Adipocyte (in vitro differentiated cells): ENCODE measurements around the gene MGME1.

Experiments
- DNase-seq: peaks from one replicate; pipeline ENCODE4 v3.0.0-alpha.2; 2015; ENCODE audit warnings: low read depth
- H3K27me3 ChIP-seq: replicated peaks from 2 replicates; pipeline ENCODE4 v1.7.0; 2013; ENCODE audit warnings: mild to moderate bottlenecking, low read length, moderate library complexity; ENCODE audit not compliant: control insufficient read depth, insufficient read depth
- H3K36me3 ChIP-seq: 2 replicates; pipeline ENCODE4 v1.7.0; 2013; ENCODE audit warnings: low read length, mild to moderate bottlenecking, moderate library complexity; ENCODE audit not compliant: control insufficient read depth, insufficient read depth, severe bottlenecking
- H3K4me1 ChIP-seq: 2 replicates; pipeline ENCODE4 v1.7.0; 2013; ENCODE audit warnings: mild to moderate bottlenecking, low read length, moderate library complexity; ENCODE audit not compliant: control insufficient read depth, insufficient read depth
- H3K4me3 ChIP-seq: 2 replicates; pipeline ENCODE4 v1.7.0; 2013; ENCODE audit warnings: mild to moderate bottlenecking, low read length, moderate library complexity
- H3K9ac ChIP-seq: 2 replicates; pipeline ENCODE4 v1.7.0; 2013; ENCODE audit warnings: mild to moderate bottlenecking, low read length, moderate library complexity
- H3K9me3 ChIP-seq: 2 replicates; pipeline ENCODE4 v1.7.0; 2013; ENCODE audit warnings: mild to moderate bottlenecking, low read length, moderate library complexity; ENCODE audit not compliant: control insufficient read depth

MGME1 gene

DNA sequence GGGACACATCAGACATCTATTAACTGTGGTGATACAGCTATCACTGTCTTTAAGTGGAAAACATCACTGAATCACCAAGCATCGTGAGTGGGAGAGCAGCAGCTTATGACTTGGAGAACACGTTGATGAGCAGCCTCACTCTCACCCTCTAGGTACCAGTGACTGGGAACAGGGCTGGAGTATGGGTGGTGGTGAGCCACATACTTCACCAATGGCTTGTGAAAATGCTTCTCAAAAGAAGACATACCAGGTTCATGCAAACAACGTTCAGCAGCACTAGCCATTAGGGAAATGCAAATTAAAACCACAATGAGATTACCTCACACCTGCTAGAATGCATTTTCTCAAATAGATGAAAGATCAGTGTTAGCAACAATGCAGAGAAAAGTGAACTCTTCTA, 25.5 kb upstream of the MGME1 start:
- Histone ChIP-seq H3K4me1 (peaks cover 11% of the 10 kb centered on the region), H3K4me3 (no peak overlapping the region), H3K9me3 (no peaks in the 10 kb centered on the region), H3K27me3 (no peaks in the 10 kb centered on the region), H3K9ac (no peak overlapping the region), H3K36me3 (peaks cover 81% of the 10 kb centered on the region)
- DNase-seq, result no peak

DNA sequence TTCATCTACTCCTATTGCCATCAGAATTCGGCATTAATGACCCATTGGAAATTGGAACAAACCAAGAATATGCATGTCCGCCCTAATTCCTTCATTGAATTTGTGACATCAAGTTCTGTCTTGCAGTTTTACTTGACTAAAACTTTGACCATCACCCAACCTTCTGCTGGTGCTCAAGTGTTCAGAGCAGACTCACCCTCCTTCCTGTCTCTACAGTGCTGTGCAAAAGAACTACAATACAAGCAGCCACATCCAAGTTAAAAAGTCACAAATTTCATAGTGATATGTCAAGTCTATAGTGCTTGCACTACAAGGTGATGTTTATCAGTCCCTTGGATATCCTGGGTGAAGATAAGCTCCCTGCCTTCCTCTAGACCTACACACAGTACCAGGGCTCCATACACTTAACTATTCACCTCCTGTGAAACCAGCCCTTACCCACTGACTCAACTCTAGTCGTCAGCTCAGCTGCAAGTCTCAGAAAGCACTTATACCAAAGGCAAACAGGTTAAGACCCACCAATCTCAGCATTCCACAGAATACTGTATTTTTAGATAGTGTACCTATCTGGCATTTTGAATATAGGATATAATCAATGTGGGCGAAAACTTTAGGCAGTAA, 23.9 kb upstream of the MGME1 start:
- peaks cover 97% of the 10 kb centered on the region for H3K36me3 ChIP-seq
- H3K4me1 ChIP-seq, result peaks cover 9% of the 10 kb centered on the region
- no peak overlapping the region for H3K4me3 ChIP-seq

GRCh38 chr20:17946040-17946439, 22.8 kb upstream of the MGME1 start:
- H3K9me3 ChIP-seq, result no peaks in the 10 kb centered on the region
- H3K36me3 ChIP-seq, result peaks cover 98% of the 10 kb centered on the region
- H3K4me1 ChIP-seq, result peaks cover 13% of the 10 kb centered on the region
- H3K27me3 ChIP-seq, result no peaks in the 10 kb centered on the region
- no peak overlapping the region for H3K4me3 ChIP-seq
- no peak overlapping the region for H3K9ac ChIP-seq
- no peak for DNase-seq

More for the DNA sequence above, 23.9 kb upstream of the MGME1 start:
- H3K9ac ChIP-seq, result no peak overlapping the region
- no peak for DNase-seq
- no peaks in the 10 kb centered on the region for H3K9me3 ChIP-seq
- no peaks in the 10 kb centered on the region for H3K27me3 ChIP-seq

DNA sequence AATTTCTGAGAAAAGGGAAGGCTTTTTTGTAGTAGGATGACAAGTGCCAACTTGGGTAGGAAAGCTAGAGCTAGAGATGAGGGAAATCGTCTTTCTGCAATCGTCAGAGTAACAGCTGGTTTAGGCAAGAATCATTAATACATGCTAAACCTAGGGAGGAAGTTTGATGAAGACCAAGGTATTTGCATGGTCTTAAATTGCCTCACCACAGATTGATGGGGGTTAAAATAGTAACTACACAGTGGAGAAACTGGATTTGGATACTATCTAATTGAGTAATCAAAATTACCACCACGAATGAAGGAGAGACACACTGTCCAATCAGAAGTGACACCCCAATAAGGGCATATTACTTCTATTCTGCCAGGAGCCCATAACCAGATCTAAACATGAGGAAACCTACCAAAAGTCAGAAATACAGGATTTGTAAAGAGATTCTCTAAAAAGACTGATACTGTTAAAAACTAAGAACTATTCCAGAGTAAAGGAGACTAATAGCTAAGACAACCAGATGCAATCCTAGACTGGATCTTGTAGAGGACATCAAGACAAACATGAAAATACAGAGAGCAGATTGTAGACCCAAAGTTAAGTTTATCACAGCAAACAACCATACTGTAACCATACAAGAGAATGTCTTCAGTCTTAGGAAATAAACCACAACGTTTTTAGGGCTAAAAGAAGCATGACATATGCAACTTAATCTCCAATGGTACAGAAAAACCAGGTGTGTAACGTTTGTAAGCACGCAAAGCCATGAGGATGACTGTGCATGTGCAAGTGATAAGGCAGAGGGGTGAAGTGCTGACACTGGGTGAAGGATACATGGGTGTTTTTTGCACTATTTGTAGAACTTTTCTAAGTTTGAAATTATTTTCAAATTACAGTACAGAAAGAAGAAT, 22.0 kb upstream of the MGME1 start:
- peaks cover 98% of the 10 kb centered on the region for H3K36me3 ChIP-seq

GRCh38 chr20:17947474-17947815, 21.4 kb upstream of the MGME1 start:
- Histone ChIP-seq H3K27me3 (no peaks in the 10 kb centered on the region), H3K9me3 (no peaks in the 10 kb centered on the region), H3K36me3 (peaks cover 98% of the 10 kb centered on the region), H3K4me1 (peaks cover 13% of the 10 kb centered on the region), H3K4me3 (no peak overlapping the region), H3K9ac (no peak overlapping the region)
- no peak for DNase-seq

More for the DNA sequence above, 22.0 kb upstream of the MGME1 start:
- Histone ChIP-seq H3K4me3 (no peak overlapping the region), H3K9ac (no peak overlapping the region), H3K4me1 (peaks cover 13% of the 10 kb centered on the region), H3K27me3 (no peaks in the 10 kb centered on the region), H3K9me3 (no peaks in the 10 kb centered on the region)
- DNase-seq, result no peak

- no peak for DNase-seq
- H3K4me3 ChIP-seq, result no peak overlapping the region
- no peak overlapping the region for H3K9ac ChIP-seq
- H3K27me3 ChIP-seq, result no peaks in the 10 kb centered on the region
- no peaks in the 10 kb centered on the region for H3K9me3 ChIP-seq
- H3K36me3 ChIP-seq, result peaks cover 98% of the 10 kb centered on the region
- H3K4me1 ChIP-seq, result peaks cover 13% of the 10 kb centered on the region
Observed at GRCh38 chr20:17948442-17948841, 20.4 kb upstream of the MGME1 start.

GRCh38 chr20:17949899-17950298, 18.9 kb upstream of the MGME1 start:
- Histone ChIP-seq H3K9ac (no peak overlapping the region), H3K4me3 (no peak overlapping the region), H3K9me3 (no peaks in the 10 kb centered on the region), H3K36me3 (peaks cover 100% of the 10 kb centered on the region), H3K27me3 (no peaks in the 10 kb centered on the region), H3K4me1 (peaks cover 13% of the 10 kb centered on the region)
- no peak for DNase-seq

GRCh38 chr20:17950670-17951069, 18.1 kb upstream of the MGME1 start:
- Histone ChIP-seq H3K36me3 (peaks cover 100% of the 10 kb centered on the region), H3K4me3 (no peak overlapping the region), H3K9ac (no peak overlapping the region), H3K4me1 (peaks cover 13% of the 10 kb centered on the region), H3K27me3 (no peaks in the 10 kb centered on the region), H3K9me3 (no peaks in the 10 kb centered on the region)
- DNase-seq, result no peak

DNA sequence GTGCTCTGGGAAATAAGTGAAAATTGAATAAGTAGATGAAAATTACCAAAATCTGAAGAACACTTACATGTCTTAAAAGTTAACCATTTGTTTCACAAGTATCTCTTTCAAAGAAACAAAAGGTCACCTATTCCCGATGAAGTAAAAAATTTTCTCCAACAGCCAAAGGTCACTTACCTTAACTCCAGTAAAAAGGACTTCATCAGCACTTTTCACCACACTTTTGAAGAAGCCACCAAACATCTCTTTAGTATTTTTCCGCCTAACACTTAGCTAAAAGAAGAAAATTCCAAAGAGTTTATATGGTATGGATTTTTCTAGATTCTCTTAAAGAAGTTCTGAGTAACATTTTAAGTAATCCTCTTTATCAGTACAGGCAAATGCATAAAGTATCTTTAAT, 17.5 kb upstream of the MGME1 start:
- Histone ChIP-seq H3K9me3 (no peaks in the 10 kb centered on the region), H3K4me1 (peaks cover 13% of the 10 kb centered on the region), H3K4me3 (no peak overlapping the region), H3K9ac (no peak overlapping the region), H3K36me3 (peaks cover 100% of the 10 kb centered on the region), H3K27me3 (no peaks in the 10 kb centered on the region)
- no peak for DNase-seq

DNA sequence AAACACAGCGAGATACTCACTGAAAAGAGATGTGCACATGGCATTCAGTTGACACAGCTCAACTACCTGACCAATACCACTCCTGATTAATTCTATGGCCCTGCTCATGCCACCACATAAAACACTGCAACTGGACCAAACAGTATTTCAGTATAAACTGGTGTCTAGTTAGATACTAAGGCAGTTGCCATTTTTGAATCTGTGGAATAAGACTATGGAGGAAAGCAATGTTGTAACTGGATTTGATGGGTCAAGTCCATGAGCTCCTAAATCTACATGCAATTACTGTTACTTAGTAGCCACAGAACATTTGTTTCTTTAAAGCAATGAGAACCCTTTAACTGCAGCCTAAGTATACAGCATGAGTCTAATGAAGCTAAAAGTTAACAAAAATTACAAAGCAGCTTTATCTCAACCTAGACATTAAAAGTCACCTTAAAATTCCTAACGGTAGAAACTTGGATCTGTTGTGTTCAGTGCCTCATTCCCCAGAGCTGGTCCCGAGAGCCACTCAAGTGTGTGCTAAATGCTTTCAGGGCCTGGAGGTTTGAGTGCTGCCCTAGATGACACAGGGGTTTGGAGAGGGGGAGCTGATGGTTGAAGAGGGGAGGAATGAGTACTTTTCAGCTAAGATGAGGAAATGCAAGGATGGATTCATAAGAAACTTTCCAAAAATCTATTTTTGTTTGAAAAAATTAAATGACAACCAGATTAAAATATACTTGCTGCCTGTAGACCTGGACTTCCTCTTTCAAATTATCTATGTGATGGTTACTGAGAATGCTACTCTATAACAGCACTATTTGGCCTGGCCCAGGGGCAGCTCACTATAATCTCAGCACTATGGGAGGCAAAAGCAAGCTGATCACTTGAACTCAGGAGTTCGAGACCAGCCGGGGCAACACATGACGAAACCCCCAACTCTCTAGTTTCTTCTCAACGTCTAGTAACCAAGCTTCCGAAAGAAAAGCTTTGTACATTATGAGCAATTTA, 15.8 kb upstream of the MGME1 start:
- H3K4me3 ChIP-seq, result no peak overlapping the region
- H3K36me3 ChIP-seq, result peaks cover 83% of the 10 kb centered on the region
- DNase-seq, result no peak
- H3K9me3 ChIP-seq, result no peaks in the 10 kb centered on the region
- H3K9ac ChIP-seq, result no peak overlapping the region
- peaks cover 15% of the 10 kb centered on the region for H3K4me1 ChIP-seq
- no peaks in the 10 kb centered on the region for H3K27me3 ChIP-seq

DNA sequence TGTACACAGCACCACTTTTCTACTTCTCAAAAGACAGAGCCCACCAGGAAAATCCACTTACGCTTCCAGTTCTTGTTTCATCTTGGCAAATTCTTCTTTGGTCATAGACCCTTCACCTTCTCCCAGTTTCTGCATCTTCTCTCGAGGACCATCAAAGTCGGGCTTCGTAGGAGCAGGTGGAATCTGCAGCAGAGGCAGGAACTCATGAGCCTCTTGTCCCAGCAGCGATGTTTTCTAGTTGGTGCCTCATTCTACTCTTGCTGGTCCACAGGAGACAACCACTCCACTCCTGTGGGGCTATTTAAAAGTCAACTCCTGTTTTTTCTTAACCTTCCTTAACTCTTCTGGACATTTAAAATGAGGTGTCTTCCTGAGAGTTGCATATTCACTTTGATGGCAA, 14.9 kb upstream of the MGME1 start:
- no peak for DNase-seq
- H3K36me3 ChIP-seq, result peaks cover 73% of the 10 kb centered on the region
- H3K4me3 ChIP-seq, result no peak overlapping the region
- H3K9ac ChIP-seq, result no peak overlapping the region
- H3K9me3 ChIP-seq, result no peaks in the 10 kb centered on the region
- H3K27me3 ChIP-seq, result no peaks in the 10 kb centered on the region
- H3K4me1 ChIP-seq, result peaks cover 21% of the 10 kb centered on the region
